HepG2 (cell line): ENCODE data around the gene NPBWR2. TPM values are rescaled to one million over a fixed set of nuclear protein-coding genes. Genes with fewer than 3 reads are reported as not detected.

Source experiments
- AGO2 ChIP-seq: fragments of 200-400 bp; formaldehyde crosslinking; optimal IDR thresholded peaks from 2 replicates; pipeline ENCODE3; 2017; ENCODE audit warnings: mild to moderate bottlenecking, low read depth, low read length, moderate library complexity
- HNF4A ChIP-seq: sonication (generic); formaldehyde crosslinking; IDR thresholded peaks from 2 replicates; pipeline ENCODE4 v1.4.0; 2020; ENCODE audit warnings: missing genetic modification reagents
- MTA1 ChIP-seq: sonication (generic); formaldehyde crosslinking; IDR thresholded peaks from 2 replicates; pipeline ENCODE4 v1.4.0; 2020; ENCODE audit warnings: missing genetic modification reagents, mild to moderate bottlenecking, borderline replicate concordance
- NFKB2 ChIP-seq: sonication (generic); formaldehyde crosslinking; IDR thresholded peaks from 2 replicates; pipeline ENCODE4 v1.4.0; 2020; ENCODE audit warnings: missing genetic modification reagents, borderline replicate concordance
- PHF8 ChIP-seq: sonication (generic); formaldehyde crosslinking; IDR thresholded peaks from 2 replicates; pipeline ENCODE4 v1.5.0; 2020; ENCODE audit warnings: missing genetic modification reagents
- RARA ChIP-seq: IDR thresholded peaks from 2 replicates; pipeline ENCODE4 v1.6.1; 2016; ENCODE audit warnings: missing genetic modification reagents, missing compliant biosample characterization
- SRSF1 ChIP-seq: fragments of 200-400 bp; formaldehyde crosslinking; optimal IDR thresholded peaks from 2 replicates; pipeline ENCODE3; 2017; ENCODE audit warnings: mild to moderate bottlenecking, low read depth, low read length, moderate library complexity
- TCF7 ChIP-seq: sonication (generic); IDR thresholded peaks from 2 replicates; pipeline ENCODE4 v1.6.1; 2016; ENCODE audit warnings: antibody characterized with exemption, low read depth
- ZIK1 ChIP-seq: sonication (generic); formaldehyde crosslinking; IDR thresholded peaks from 2 replicates; pipeline ENCODE4 v1.5.0; 2020; ENCODE audit warnings: mild to moderate bottlenecking, low read depth, missing genetic modification reagents, borderline replicate concordance
- ZNF12 ChIP-seq: sonication (generic); formaldehyde crosslinking; IDR thresholded peaks from 2 replicates; pipeline ENCODE4 v1.5.0; 2020; ENCODE audit warnings: missing genetic modification reagents
- ZNF143 ChIP-seq: sonication (generic); formaldehyde crosslinking; IDR thresholded peaks from 2 replicates; pipeline ENCODE4 v1.4.0; 2020; ENCODE audit warnings: missing genetic modification reagents
- ZNF615 ChIP-seq: sonication (generic); formaldehyde crosslinking; IDR thresholded peaks from 2 replicates; pipeline ENCODE4 v1.5.0; 2020; ENCODE audit warnings: mild to moderate bottlenecking, missing genetic modification reagents, borderline replicate concordance
- ZNF619 ChIP-seq: sonication (generic); formaldehyde crosslinking; IDR thresholded peaks from 2 replicates; pipeline ENCODE4 v1.4.0; 2020; ENCODE audit warnings: mild to moderate bottlenecking, missing genetic modification reagents
- ZNF788 ChIP-seq: sonication (generic); formaldehyde crosslinking; IDR thresholded peaks from 2 replicates; pipeline ENCODE4 v1.5.0; 2020; ENCODE audit warnings: mild to moderate bottlenecking, missing genetic modification reagents, borderline replicate concordance
- polyA plus RNA-seq, 8 experiments: library from polyadenylated mRNA; depleted of rRNA in 3 of 8; stranded (reverse) in 7 of 8; unstranded in 1 of 8; fragments of >200 nt; fragmentation: Illumina TruSeq in 4 of 8; extraction: Trizol in 4 of 8; gene quantifications; 2 replicates each; pipeline versions ENCODE4 v1.2.1 to v1.2.3, GENCODE V29; 2011 to 2016; ENCODE audit warnings: low read depth in 4 of 8, missing spikeins in 1 of 8, mixed read lengths in 1 of 8; ENCODE audit not compliant: insufficient read depth in 1 of 8
- total RNA-seq, 5 experiments: library from RNA; depleted of rRNA; stranded (reverse); fragments of >200 nt; fragmentation: Illumina TruSeq; extraction: Trizol; gene quantifications; 2 replicates each; pipeline ENCODE4 v1.2.3, GENCODE V29; 2016; ENCODE audit warnings: low read depth in 1 of 5
- TF ChIP-seq, protein P1 (sequence below): sonication (generic); formaldehyde crosslinking; IDR thresholded peaks from 2 replicates; pipeline ENCODE4 v1.5.1; 2020; ENCODE audit warnings: mild to moderate bottlenecking, missing genetic modification reagents, moderate library complexity
- TF ChIP-seq, protein P2 (sequence below): sonication (generic); formaldehyde crosslinking; IDR thresholded peaks from 2 replicates; pipeline ENCODE4 v1.4.0; 2020; ENCODE audit warnings: mild to moderate bottlenecking, missing genetic modification reagents

Gene NPBWR2
- total and polyA plus RNA-seq, 2 of the 13 experiments (the other 11 are each of a cell fraction or from before 2014, with no cell fraction given), result not detected

DNA sequence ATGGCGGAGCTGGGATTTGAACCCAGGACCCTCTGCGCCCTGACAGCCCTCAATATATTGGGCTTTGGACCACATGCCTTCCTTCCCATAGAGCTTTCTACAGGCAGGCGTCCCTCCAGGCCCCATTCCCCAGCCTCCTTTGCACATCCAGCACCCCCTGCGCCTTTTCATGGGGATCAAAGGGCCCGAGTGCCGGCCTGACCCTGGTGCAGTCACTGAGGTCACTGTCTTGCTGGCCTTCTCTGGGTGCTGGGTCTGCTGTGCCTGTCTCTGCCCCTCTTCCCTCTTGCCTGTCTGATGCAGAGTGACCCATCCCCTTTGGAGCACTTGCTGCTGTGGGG, 25.8 kb downstream of the NPBWR2 start (continued):
- peak; percentile 57 for TF ChIP-seq SRSF1
- TF ChIP-seq ZNF788 (CRISPR knock-in tag), result 0 out of 2 replicates have a peak, but pooled peaks have one; percentile 17
- TF ChIP-seq AGO2, result peak; percentile 26
- TF ChIP-seq ZNF143, result peak; percentile 57; the same call in 1 of the 2 replicates
- TF ChIP-seq PHF8 (CRISPR knock-in tag), result 0 out of 2 replicates have a peak, but pooled peaks have one; percentile 7
- peak; percentile 43; the same call in 1 of the 2 replicates for TF ChIP-seq HNF4A (CRISPR knock-in tag)
- TF ChIP-seq NFKB2 (CRISPR knock-in tag), result peak; percentile 16; the same call in 1 of the 2 replicates
- TF ChIP-seq ZNF615 (CRISPR knock-in tag), result 0 out of 2 replicates have a peak, but pooled peaks have one; percentile 52
- TF ChIP-seq ZNF619 (CRISPR knock-in tag), result 0 out of 2 replicates have a peak, but pooled peaks have one; percentile 13
- TF ChIP-seq, protein P1, sequence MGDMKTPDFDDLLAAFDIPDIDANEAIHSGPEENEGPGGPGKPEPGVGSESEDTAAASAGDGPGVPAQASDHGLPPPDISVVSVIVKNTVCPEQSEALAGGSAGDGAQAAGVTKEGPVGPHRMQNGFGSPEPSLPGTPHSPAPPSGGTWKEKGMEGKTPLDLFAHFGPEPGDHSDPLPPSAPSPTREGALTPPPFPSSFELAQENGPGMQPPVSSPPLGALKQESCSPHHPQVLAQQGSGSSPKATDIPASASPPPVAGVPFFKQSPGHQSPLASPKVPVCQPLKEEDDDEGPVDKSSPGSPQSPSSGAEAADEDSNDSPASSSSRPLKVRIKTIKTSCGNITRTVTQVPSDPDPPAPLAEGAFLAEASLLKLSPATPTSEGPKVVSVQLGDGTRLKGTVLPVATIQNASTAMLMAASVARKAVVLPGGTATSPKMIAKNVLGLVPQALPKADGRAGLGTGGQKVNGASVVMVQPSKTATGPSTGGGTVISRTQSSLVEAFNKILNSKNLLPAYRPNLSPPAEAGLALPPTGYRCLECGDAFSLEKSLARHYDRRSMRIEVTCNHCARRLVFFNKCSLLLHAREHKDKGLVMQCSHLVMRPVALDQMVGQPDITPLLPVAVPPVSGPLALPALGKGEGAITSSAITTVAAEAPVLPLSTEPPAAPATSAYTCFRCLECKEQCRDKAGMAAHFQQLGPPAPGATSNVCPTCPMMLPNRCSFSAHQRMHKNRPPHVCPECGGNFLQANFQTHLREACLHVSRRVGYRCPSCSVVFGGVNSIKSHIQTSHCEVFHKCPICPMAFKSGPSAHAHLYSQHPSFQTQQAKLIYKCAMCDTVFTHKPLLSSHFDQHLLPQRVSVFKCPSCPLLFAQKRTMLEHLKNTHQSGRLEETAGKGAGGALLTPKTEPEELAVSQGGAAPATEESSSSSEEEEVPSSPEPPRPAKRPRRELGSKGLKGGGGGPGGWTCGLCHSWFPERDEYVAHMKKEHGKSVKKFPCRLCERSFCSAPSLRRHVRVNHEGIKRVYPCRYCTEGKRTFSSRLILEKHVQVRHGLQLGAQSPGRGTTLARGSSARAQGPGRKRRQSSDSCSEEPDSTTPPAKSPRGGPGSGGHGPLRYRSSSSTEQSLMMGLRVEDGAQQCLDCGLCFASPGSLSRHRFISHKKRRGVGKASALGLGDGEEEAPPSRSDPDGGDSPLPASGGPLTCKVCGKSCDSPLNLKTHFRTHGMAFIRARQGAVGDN (CRISPR knock-in tag), result peak; percentile 21; the same call in 1 of the 2 replicates
- TF ChIP-seq RARA, result 0 out of 2 replicates have a peak, but pooled peaks have one; percentile 6
- TF ChIP-seq, protein P2, sequence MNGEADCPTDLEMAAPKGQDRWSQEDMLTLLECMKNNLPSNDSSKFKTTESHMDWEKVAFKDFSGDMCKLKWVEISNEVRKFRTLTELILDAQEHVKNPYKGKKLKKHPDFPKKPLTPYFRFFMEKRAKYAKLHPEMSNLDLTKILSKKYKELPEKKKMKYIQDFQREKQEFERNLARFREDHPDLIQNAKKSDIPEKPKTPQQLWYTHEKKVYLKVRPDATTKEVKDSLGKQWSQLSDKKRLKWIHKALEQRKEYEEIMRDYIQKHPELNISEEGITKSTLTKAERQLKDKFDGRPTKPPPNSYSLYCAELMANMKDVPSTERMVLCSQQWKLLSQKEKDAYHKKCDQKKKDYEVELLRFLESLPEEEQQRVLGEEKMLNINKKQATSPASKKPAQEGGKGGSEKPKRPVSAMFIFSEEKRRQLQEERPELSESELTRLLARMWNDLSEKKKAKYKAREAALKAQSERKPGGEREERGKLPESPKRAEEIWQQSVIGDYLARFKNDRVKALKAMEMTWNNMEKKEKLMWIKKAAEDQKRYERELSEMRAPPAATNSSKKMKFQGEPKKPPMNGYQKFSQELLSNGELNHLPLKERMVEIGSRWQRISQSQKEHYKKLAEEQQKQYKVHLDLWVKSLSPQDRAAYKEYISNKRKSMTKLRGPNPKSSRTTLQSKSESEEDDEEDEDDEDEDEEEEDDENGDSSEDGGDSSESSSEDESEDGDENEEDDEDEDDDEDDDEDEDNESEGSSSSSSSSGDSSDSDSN (CRISPR knock-in tag), result 0 out of 2 replicates have a peak, but pooled peaks have one; percentile 10
- no peak for TF ChIP-seq MTA1 (CRISPR knock-in tag)
- TF ChIP-seq ZNF12 (CRISPR knock-in tag), result no peak
- peak; percentile 65; the same call in 1 of the 2 replicates for TF ChIP-seq TCF7
- 0 out of 2 replicates have a peak, but pooled peaks have one; percentile 10 for TF ChIP-seq ZIK1 (CRISPR knock-in tag)
- TF ChIP-seq, all 625 proteins: peak for 18
